Mesothelial cell of epicardium (in vitro differentiated cells): Measurements from ENCODE around the gene BMERB1. TPM values are rescaled to one million over a fixed set of nuclear protein-coding genes. Genes with fewer than 3 reads are reported as not detected.
A peak's percentile ranks its signal among the peaks of the same experiment; 100 is the strongest.
"Not testable (repeated sequence)": the region's sequence is repeated elsewhere in the genome, so short reads cannot be mapped to it uniquely, and the experiment has no call there.

ENCODE experiments used
- DNase-seq, 2 experiments: peaks; one replicate each; pipeline ENCODE4 v3.0.0; 2021; ENCODE audit warnings: low spot score in 2 of 2; ENCODE audit not compliant: unreplicated experiment in 2 of 2
- H3K27ac Mint-ChIP-seq: 2 replicates; pipeline ENCODE4 v1.8.0; 2021; ENCODE audit warnings: mixed read lengths
- H3K27me3 Mint-ChIP-seq: 2 replicates; pipeline ENCODE4 v1.8.0; 2021; ENCODE audit warnings: low read depth, mixed read lengths
- H3K36me3 Mint-ChIP-seq: 2 replicates; pipeline ENCODE4 v1.8.0; 2021; ENCODE audit warnings: mixed read lengths
- H3K4me1 Mint-ChIP-seq: 2 replicates; pipeline ENCODE4 v1.8.0; 2021; ENCODE audit warnings: mixed read lengths
- H3K4me3 Mint-ChIP-seq: 2 replicates; pipeline ENCODE4 v1.8.0; 2021; ENCODE audit warnings: mild to moderate bottlenecking, moderate library complexity, mixed read lengths
- H3K9me3 Mint-ChIP-seq: 2 replicates; pipeline ENCODE4 v1.8.0; 2021; ENCODE audit warnings: mixed read lengths
- CTCF ChIP-seq: fragments of 200-600 bp; sonication (generic); IDR thresholded peaks from one replicate; pipeline ENCODE4 v1.5.0; 2021; ENCODE audit warnings: antibody characterized with exemption; ENCODE audit not compliant: unreplicated experiment
- total RNA-seq: library from RNA; stranded (reverse); gene quantifications from 3 replicates; pipeline ENCODE4 v1.2.1, GENCODE V29; 2021

The BMERB1 gene
- total RNA-seq: 2.9 to 3.9 TPM (median 3.1 TPM) in 3 replicates

- no peaks in the 10 kb centered on the region for H3K36me3 Mint-ChIP-seq
- peaks cover 63% of the 10 kb centered on the region for H3K27me3 Mint-ChIP-seq
- H3K27ac Mint-ChIP-seq: no peak within 1 kb of the TSS
- peak; percentile 27 to 55 for DNase-seq
- H3K4me1 Mint-ChIP-seq: peaks cover 1% of the 10 kb centered on the region
- H3K9me3 Mint-ChIP-seq: no peaks in the 10 kb centered on the region
- H3K4me3 Mint-ChIP-seq: peak within 1 kb of the TSS; percentile 74
- TF ChIP-seq CTCF: no peak
Observed at GRCh38 chr16:15434425-15435215, at the start of gene BMERB1. BMERB1 (plus strand) TSS chr16:15434588; CDS start chr16:15434654, 66 bp downstream.

- not testable (repeated sequence) for DNase-seq, H3K4me1 Mint-ChIP-seq, H3K4me3 Mint-ChIP-seq, H3K27ac Mint-ChIP-seq, H3K36me3 Mint-ChIP-seq, H3K27me3 Mint-ChIP-seq, H3K9me3 Mint-ChIP-seq
Observed at GRCh38 chr16:15388060-15388459, 46.3 kb upstream of the BMERB1 start.

- not testable (repeated sequence) for DNase-seq, H3K36me3 Mint-ChIP-seq, H3K27ac Mint-ChIP-seq
Observed at GRCh38 chr16:15389916-15390315, 44.5 kb upstream of the BMERB1 start.

GRCh38 chr16:15393025-15393424 is 41.4 kb upstream of the BMERB1 start:
- not testable (repeated sequence) for DNase-seq, H3K4me1 Mint-ChIP-seq, H3K27ac Mint-ChIP-seq, H3K4me3 Mint-ChIP-seq, H3K36me3 Mint-ChIP-seq, H3K9me3 Mint-ChIP-seq
- H3K27me3 Mint-ChIP-seq: peaks cover 13% of the 10 kb centered on the region

More at GRCh38 chr16:15389916-15390315, 44.5 kb upstream of the BMERB1 start:
- H3K9me3 Mint-ChIP-seq, H3K4me1 Mint-ChIP-seq, H3K27me3 Mint-ChIP-seq, H3K4me3 Mint-ChIP-seq: not testable (repeated sequence)

GRCh38 chr16:15395631-15396508 is 38.5 kb upstream of the BMERB1 start, which contains the start of gene MPV17L:
MPV17L (plus strand) TSS chr16:15395754; CDS start chr16:15395898, 144 bp downstream.
- not testable (repeated sequence) for H3K9me3 Mint-ChIP-seq, H3K36me3 Mint-ChIP-seq, H3K4me1 Mint-ChIP-seq, H3K27ac Mint-ChIP-seq
- Mint-ChIP-seq H3K4me3 (peak within 1 kb of the TSS; percentile 66), H3K27me3 (peaks cover 13% of the 10 kb centered on the region)
- DNase-seq: peak; percentile 23 to 46

- H3K36me3 Mint-ChIP-seq, H3K9me3 Mint-ChIP-seq, H3K27ac Mint-ChIP-seq, H3K4me1 Mint-ChIP-seq, DNase-seq: not testable (repeated sequence)
- peak overlapping the region; percentile 65 for H3K4me3 Mint-ChIP-seq
- H3K27me3 Mint-ChIP-seq: peaks cover 13% of the 10 kb centered on the region
Observed at GRCh38 chr16:15396509-15396829, 37.9 kb upstream of the BMERB1 start.

GRCh38 chr16:15396948-15397594 is 37.3 kb upstream of the BMERB1 start:
- Mint-ChIP-seq H3K27me3 (peaks cover 13% of the 10 kb centered on the region), H3K4me1 (peaks cover 2% of the 10 kb centered on the region), H3K27ac (no peak overlapping the region), H3K9me3 (no peaks in the 10 kb centered on the region), H3K4me3 (peak overlapping the region; percentile 65), H3K36me3 (no peaks in the 10 kb centered on the region)
- DNase-seq: no peak
- no peak for TF ChIP-seq CTCF
